NCI-H524 treated with DMSO at 0.1 percent for 48 hours (cell line): Measurements from ENCODE around the gene ITGAX.
"Not testable (repeated sequence)": the region's sequence is repeated elsewhere in the genome, so short reads cannot be mapped to it uniquely, and the experiment has no call there.

Experiments used
- DNase-seq: peaks from one replicate; lab custom pipeline; 2025; lab: John Stamatoyannopoulos, UW

The ITGAX gene

GRCh38 chr16:31410082-31410481, 55.1 kb downstream of the ITGAX start:
- no peak for DNase-seq

- DNase-seq, result no peak
Observed at GRCh38 chr16:31411024-31411844, 56.3 kb downstream of the ITGAX start.

DNA sequence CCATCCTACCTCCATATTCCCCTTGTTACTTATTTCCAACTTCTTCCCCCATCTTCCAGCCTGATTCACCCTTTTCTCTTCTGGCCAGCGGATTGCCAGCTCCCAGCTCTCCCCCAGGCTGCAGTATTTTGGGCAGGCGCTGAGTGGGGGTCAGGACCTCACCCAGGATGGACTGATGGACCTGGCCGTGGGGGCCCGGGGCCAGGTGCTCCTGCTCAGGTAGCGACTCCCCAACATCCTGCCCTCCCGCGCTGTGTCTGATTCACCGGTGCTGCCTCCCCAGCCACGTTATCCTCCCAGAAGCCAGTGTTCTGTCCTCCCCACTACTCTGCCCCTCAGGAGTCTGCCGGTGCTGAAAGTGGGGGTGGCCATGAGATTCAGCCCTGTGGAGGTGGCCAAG, 57.8 kb downstream of the ITGAX start:
- no peak for DNase-seq

DNA sequence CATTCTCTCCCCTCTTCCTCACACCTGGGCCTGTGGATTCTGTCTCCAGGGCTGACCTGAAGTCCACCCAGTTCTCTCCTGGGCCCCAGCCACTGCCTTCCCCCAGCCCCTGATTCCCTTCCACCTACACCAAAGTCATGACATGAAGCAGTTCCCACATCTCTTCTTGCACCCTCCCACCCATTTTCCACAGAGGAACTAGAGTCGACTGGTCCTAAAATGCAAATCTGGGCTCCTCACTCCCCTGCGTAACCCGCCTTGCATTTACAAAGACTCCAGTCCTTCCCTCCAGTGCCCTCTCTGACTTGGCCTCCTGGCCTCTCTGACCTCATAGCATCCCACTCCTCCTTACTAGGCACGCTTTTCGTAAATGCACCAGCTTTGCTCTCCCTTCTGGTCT, 58.4 kb downstream of the ITGAX start:
- no peak for DNase-seq

DNA sequence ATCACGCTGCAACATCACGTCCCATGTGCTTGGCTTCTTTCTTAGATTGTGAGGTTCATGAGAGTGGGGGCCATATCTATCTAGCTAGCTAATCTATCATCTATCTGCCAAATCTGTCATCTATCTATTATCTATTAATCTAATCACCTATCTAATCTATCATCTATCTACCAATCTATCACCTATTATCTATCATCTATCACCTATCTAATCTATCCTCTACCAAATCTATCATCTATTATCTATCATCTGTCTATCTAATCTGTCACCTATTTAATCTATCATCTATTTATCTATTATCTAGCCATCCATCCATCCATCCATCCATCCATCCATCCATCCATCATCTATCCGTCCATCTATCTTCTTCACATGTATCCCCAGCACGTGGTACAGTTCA, 59.0 kb downstream of the ITGAX start:
- DNase-seq, result no peak

- DNase-seq, result no peak
Observed at GRCh38 chr16:31414706-31415105, 59.7 kb downstream of the ITGAX start.

- no peak for DNase-seq
Observed at GRCh38 chr16:31416371-31416770, 61.4 kb downstream of the ITGAX start.

- not testable (repeated sequence) for DNase-seq
Observed at GRCh38 chr16:31417036-31417435, 62.1 kb downstream of the ITGAX start.

DNA sequence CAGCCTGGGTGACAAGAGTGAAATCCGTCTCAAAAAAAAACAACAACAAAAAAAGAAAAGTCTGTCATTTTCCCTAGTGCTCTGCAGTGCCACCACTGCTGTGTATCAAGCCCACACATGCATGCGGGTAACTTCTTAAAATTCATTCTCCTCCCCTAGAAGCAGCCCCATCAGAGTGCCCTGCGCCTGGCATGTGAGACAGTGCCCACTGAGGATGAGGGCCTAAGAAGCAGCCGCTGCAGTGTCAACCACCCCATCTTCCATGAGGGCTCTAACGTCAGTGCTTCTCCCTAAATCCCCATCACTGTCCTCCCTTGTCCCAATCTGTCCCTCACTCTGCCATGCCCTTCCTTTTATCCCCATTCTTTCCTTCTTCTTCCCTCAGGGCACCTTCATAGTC, 62.9 kb downstream of the ITGAX start:
- DNase-seq, result no peak

GRCh38 chr16:31420037-31420436, 65.1 kb downstream of the ITGAX start:
- DNase-seq, result no peak

GRCh38 chr16:31421587-31421986, 66.6 kb downstream of the ITGAX start:
- no peak for DNase-seq

DNA sequence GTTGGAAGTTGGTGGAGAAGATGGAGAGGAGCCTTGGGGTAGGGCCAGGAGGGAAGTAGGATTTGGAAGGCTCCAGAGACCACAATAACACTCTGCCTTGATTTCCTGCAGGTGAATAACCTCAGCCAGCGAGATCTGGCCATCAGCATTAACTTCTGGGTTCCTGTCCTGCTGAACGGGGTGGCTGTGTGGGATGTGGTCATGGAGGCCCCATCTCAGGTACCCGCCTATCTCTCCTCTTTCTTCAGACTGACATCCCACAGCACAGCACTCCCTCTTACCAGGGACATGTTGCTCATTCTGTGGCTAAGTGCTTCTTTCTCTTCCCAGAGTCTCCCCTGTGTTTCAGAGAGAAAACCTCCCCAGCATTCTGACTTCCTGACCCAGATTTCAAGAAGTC, 68.3 kb downstream of the ITGAX start:
- no peak for DNase-seq

- no peak for DNase-seq
Observed at GRCh38 chr16:31423801-31424200, 68.8 kb downstream of the ITGAX start.

DNA sequence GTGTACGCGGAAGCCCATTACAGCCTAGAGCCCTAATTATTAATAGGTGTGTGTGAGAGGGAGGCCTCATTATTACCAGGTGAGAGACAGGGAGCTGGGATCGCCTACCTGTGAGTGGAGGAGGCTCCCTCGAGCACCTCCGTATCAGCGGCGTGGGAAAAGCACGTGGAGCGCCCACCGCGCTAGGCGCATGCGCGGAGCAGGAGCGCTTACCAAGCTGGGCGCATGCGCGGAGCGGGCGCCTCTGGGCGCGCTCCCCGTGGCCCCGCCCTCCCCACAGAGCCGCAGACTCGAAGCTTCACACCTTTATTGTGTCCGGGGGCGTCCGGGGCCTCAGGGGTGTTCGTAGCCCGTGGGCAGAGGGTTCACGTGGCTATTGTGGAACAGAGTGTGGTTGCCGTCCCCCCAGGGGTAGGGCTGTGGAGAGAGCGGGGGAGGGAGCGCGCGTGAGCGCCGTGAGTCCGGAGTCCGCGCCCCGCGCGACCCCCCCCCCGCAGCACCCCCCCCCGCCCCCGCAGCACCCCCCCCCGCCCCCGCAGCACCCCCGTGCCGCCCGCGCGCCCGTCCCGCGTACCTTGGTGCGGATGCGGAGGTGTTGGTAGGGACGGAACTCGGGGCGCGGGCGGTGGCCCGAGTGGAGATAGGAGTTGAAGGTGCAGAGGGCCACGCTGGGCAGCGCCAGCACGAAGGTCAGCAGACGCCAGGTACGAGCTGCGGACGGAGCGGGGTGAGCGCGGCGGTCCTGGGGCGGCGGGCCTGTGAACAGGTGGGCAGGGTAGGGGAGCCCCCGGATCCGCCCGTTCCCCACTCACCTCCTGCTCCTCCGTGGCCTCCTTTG, 72.7 kb downstream of the ITGAX start:
- no peak for DNase-seq

- DNase-seq, result no peak
Observed at GRCh38 chr16:31428279-31428597, 73.3 kb downstream of the ITGAX start, which contains the start of gene COX6A2. COX6A2 (minus strand) TSS chr16:31428360; CDS start chr16:31428325, 35 bp downstream.

DNA sequence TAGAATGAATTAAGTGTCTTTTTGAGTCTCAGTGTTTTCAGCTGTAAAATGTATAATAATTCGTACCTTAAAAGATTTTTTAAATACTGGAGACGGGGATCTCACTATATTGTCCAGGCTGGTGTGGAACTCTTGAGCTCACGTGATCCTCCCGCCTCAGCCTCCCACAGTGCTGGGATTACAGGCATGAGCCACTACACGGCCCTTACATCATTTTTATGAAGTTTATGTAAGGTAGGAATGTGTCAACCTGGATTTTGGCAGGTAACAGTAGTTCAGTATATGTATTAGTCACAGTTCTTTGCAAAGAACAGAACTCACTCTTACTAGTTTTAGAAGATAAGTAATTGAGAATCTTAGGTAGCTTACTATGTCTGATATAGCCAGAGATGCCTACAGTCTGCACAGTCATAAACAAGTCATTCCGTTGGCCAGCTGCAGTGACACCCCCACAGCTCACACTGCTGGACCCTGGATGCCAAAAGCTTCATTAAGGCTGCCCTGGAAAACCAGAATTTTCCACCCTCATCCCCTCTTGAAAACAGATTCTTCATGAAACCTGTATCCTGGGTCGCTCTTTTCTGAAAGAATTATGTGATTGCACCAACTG, 73.8 kb downstream of the ITGAX start:
- DNase-seq, result no peak

DNA sequence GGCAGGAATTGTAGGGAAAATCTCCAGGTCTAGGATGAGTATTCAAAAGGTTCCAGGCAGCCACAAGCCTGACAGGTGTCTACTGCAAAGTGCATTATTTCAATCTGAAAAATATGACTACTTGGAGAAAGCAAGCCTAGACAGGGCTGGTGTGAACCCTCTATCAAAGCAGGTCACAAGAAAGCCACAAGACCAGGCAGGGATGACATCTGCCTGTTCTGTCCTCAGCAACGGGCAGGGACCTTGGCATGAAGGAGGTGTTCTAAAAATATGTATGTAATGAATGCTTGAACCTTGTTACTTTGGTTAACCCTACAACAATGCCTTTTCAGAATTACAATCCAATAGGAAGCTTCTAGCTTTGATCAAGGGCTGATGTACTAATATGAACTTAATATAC, 74.3 kb downstream of the ITGAX start:
- no peak for DNase-seq

GRCh38 chr16:31429796-31430195, 74.8 kb downstream of the ITGAX start:
- no peak for DNase-seq

DNA sequence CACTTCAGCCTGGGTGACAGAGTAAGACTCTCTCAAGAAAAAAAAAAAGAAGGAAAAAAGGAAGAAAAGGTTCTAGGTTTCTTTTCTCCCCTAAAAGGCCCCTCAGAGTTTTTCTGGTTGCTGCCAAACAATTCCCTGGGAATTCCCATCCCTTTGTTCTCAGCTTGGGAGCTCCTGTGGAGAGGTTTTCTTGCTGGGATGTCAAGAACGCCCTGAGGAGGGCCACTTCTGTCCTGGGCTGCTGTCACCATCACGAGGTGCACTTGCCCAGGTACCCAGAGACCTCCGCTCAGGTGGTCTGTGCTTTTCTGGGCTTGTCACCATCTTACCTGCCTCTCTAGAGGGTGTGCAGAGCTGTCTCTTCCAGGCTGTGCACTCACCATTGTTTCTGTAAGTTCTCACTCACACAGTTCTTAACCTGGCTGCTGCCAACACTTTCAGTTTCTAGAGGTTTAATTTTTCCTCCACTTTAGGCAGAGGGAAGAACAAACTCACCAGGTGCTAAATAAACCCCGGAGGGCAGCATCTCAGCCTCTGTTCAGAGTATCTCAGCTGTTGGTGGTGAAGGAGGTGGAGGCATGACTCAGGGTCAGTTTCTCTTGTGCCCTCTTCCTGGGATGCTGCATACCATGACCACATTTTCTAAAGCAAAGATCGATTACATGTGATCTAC, 75.5 kb downstream of the ITGAX start:
- DNase-seq, result no peak
